NCI-H526 treated with DMSO at 0.1 percent for 48 hours (cell line): Measurements from ENCODE around the gene MALRD1.
"Not testable (repeated sequence)": the region's sequence is repeated elsewhere in the genome, so short reads cannot be mapped to it uniquely, and the experiment has no call there.

Experiments
- DNase-seq: peaks from one replicate; lab custom pipeline; 2025; lab: John Stamatoyannopoulos, UW

MALRD1 gene

DNA sequence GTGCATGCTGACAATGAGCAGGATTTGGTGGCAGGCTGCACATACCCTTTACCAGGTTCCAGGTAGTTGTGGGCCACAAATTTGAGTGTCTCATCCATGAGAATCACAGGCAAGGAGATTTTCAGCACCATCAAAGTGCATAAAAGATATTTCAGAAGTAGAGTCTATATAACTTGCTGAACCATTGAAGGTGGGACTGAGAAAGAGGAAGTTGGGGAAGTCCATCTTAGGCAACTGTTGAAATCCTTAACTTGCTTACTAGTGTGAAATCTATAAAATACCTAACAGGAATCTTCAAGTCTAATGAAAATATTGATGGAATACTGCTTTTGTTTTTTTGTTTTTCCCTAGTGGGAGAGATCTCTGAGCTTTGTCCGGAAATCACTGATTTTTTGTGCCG is 442.6 kb downstream of the MALRD1 start:
- no peak for DNase-seq

DNA sequence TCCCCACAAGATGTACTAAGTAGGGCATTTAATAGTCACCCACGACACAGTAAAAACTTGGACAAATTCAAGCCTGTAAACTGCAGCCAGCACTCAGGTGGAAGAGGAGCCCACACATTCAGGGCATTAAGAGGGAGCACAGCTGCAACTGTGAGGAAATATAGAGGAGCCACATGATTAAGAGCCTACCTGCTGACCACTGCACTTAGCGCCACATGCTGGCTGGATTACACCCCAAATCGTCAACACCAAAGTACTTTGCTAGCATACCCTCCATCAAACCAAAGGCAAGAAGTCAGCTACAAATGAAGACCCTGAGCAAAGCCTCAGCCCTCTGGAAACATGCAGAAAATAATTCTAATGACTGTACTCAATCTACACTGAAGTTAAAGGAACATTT is 445.3 kb downstream of the MALRD1 start:
- no peak for DNase-seq

DNA sequence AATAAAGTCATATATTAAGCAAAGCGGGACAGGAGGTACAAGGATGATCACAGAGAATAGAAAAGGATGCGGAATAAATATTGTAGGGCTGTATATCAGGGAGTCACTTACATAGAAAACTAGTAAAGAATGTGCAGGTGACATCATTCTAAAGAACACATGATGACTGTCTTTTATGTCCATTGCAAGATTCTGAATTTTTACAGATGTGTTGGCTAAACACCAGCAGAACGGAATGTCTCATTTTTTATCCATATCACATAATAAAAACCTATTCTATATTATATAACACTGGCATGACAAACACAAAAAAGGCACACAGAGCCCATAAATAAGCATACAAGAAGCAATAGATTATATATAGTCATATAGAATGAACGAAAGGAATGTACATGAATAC is 448.4 kb downstream of the MALRD1 start:
- no peak for DNase-seq

DNA sequence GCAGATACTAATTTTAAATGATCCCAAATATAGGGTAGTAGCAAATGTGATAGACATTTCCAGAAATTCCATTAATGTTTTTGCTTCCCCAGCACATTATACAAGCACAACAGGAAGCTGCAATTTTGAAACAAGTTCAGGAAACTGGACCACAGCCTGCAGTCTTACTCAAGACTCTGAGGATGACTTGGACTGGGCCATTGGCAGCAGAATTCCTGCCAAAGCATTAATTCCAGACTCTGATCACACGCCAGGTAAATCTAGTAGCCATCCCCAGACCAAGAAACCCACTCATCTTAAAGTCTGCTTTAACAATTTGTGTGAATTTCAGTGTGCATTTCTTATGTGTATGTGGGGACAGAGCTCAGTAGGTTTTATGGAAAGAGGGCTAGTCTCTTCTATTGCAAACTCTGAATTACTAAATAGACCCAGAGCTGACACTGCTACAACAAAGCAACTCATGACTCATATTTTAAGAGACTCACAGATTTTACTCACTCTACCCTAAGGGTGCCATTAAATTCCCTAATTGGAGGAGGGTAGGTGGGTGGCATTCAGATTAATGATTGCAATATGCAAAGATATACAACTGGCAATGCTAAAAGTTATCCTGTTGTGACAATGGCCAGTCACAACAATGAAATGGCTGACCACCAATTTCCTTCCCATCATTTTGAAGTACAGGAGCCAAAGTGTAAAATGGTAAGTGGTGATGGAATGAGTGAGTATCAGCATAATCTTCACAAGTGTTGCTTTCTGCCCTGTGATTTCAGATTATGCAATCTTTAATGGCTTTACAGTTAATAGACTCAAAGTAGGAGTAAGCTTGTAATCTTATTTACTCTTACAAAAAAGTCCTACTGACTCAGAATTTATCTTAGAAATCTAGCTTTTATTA is 450.0 kb downstream of the MALRD1 start:
- no peak for DNase-seq

DNA sequence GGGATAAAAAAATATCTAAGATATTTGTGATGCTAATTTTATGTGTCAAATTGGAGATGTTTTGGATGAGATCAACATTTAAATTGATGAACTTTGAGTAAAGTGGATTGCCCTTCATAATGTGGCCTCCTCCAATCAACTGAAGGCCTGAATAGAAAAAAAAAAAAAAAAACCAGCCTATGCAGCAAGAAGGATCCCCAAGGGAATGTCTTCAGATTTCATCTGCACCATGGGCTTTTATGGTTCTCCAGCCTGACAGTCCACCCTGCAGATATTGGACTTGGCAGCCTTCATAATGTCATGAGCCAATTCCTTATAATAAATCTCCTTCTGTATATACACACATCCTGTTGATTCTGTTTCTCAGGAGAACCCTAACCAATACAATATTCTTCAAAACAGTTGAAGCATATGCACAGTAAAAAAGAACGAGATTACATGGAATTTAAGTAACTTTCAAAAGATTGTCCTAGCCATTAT is 450.7 kb downstream of the MALRD1 start:
- DNase-seq: no peak

DNA sequence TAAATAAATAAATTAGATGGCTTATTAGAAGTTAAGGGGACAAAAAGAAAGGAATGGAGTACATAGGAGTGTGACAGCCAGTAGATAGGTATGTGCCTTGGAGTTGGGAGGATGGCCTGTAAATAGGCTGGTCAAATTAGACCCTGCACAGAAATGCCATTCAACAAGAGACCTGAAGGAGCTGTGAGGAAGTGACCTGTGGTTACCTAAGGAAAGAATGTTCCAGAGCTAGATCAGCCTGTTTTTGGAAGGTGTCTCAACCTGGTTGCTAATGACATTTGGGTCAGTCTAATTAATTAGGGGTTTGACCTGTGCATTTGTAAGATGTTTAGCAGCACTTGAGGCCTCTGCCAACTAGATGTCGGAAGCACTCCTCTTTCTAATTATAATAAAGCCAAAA is 452.4 kb downstream of the MALRD1 start:
- DNase-seq: no peak

DNA sequence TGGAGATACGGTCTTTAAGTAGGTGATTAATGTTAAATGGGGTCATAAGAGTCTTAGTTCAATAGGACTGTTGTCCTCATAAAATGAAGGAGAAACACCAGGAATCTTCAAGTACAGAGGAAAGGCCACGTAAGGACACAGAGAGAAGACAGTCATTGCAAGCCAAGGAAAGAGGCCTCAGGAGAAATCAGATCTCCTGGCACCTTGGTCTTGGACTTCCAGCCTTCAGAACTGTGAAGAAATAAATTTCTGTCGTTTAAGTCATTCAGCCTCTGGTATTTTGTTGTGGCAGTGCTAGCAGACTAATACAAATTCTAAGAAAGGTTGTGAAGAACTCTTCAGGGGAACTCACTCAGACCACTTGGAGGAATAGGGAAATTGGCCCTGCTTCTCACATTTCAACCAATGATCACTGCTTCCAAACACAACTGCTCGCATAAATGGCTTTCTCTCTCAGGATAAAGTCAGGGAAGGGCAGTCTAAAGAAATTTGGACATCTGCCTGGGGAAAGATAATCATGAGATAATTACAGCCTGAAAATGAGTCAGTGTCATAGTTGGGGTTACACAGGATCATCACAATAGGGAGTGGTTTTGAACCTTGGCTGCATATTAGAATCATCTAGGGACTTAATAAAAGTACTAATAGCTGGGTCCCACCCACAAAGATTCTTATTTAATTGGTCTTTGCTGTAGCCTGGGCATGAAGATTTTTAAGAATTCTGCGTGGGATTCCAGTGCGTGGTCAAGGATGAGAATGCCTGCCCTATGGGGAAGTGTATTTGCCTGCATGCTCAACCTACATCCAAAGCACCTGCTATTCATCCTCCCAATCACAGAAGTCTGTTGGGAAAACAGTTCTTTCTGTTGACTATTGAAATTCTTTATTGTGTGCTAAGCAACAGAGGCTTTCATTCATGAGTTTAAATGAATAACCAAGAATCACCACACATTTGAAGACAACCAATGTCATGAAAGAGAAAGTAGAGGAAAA is 457.0 kb downstream of the MALRD1 start:
- no peak for DNase-seq

DNA sequence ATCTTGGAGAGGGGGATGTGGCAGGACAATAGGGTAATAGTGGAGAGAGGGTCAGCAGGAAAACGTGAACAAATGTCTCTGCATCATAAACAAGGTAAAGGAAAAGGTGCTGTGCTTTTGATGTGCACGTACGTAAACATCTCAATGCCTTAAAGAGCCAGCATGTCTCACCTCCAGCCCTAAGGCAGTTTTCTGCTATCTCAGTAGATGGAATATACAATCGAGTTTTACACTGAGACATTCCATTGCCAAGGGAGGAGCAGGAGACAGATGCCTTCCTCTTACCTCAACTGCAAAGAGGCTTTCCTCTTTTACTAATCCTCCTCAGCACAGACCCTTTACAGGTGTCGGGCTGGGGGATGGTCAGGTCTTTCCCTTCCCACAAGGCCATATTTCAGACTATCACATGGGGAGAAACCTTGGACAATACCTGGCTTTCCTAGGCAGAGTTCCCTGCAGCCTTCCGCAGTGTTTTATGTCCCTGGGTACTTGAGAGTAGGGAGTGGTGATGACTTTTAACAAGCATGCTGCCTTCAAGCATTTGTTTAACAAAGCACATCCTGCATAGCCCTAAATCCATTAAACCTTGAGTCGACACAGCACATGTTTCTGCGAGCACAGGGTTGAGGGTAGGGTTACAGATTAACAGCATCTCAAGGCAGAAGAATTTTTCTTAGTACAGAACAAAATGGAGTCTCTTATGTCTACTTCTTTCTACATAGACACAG is 461.6 kb downstream of the MALRD1 start:
- not testable (repeated sequence) for DNase-seq

DNA sequence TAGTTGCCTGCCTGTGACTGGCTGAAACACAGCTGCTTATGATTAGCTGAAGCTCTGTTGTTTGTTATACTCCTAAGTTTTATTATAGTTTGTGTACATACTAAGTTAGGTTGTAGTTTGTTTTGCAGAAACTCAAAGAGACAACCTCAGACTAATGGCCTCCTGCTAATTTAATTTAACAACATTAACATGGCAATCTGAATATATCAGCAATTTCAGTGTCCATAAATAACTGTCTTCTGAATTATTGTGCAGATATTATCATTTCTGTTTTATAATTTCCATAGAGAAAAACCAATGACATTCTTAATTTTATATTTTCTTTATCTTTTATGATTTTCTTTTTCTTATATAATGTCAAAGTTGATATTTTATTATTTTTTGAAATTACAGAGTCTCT is 469.5 kb downstream of the MALRD1 start:
- no peak for DNase-seq

DNA sequence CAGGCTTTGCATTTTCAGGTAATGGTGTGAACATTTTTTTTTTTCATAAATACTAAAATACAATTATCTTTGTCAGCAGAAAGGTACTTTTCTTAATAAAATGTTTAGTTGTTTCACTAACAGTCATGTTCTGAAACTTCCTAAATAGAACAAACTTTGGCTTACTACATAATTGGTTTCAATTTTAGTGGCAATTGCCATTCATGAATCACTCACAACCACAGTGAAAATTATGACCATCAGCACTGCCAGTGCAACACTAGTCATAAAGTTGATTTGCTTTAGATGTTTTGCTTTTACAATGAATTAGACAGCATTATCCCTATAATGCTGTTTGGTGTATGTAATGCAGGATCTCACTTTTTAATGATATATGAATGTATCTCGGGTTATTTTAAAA is 470.0 kb downstream of the MALRD1 start:
- no peak for DNase-seq

DNA sequence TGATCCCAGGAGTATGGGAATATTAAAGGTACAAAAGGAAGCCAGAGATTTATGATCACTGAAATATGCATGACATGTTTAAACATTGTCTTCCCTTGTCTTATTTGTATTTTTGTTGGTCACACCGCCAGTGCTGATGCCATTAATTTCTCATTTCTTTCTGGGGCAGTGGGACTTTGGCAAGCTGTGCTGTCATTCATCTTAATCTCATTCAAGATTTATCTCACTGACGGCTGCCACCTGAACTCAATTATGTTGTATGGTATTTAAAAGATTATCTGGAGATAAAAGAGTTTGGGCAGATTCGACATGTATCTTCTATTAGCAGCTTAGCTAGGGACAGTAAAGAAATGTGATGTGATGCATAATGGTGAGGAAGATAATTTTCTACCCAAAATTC is 482.7 kb downstream of the MALRD1 start:
- peak; percentile 44 for DNase-seq

DNA sequence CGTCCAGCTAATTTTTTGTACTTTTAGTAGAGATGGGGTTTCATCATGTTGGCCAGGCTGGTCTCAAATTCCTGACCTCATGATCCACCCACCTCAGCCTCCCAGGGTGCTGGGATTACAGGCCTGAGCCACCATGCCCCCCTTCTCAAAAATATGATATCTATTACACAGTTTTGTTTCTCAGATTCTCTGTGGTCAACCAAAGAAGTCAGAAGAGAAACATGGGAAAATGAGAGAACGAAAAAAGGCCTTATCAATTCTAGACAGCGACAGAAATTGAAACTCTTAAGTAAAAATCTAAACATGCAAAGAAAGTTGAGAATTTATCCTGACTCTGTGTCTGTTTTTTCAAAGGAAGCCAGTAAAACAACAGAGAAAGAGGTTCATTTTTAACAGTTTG is 483.8 kb downstream of the MALRD1 start:
- DNase-seq: no peak

DNA sequence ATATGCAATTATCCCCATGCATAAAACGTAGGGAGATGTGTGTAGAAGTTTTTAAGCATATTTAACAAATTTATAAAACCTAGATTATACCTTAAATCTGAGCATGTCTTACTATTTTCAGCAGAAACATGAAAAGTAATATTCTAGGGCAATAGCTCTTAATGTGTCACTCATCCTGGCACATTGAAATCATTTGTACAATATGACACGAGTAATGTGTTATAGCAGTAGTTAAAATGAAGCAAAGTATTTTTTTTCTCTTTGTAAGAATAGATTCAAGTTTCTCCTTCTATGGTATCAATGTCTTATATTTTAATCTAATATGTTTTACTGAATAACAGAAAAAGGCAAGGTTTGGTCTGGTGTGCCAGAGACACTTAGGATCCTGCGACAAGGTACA is 492.7 kb downstream of the MALRD1 start:
- no peak for DNase-seq

DNA sequence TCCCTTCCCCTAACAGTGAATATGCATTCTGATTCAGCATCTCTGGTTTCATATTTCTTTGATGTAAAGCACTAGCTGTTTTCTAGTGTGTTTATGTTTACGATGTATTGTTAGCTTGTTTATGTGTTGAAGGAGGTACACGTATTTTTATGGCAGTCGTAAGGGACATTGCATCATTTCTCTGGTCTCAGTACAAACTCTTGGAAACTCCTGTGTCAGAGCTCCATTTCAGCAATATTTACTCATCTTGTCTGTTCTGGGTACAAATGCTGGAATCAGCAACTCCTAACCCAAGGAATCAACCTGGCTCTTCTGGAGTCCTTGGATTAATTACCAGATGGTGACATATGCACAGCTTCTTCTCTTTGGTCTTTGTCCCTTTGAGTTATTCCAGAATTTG is 497.6 kb downstream of the MALRD1 start:
- no peak for DNase-seq

DNA sequence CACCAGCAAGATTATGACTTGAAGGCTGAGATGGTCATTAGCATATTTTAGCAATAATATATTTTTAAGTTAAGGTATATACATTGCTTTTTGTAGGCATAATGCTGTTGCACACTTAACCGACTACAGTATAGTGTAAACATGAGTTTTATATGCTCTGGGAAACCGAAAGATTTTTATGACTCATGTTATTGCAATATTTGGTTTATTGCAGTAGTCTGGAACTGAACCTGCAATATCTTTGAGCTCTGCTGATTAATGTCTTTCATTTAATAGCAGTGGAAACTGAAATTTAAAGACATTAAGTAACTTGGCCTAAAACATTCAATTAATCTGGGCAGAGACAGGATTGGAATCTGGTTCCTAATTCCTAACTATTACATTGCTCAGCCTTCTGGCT is 500.9 kb downstream of the MALRD1 start:
- no peak for DNase-seq

DNA sequence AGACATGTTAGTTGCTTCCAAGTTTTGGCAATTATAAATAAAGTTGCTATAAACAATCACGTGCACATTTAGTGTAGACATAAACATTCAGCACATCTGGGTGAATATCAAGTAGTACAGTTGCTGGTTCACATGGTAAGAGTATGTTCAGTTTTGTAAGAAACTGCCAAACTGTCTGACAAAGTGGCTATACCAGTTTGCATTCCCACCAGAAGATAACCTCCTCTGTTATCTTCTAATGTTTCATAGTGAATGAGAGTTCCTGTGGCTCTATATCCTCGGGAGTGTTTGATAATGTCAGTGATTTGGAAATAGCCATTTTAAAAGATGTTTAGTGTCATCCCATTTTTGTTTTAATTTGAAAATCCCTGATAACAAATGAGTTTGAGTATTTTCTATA is 508.1 kb downstream of the MALRD1 start:
- DNase-seq: no peak

DNA sequence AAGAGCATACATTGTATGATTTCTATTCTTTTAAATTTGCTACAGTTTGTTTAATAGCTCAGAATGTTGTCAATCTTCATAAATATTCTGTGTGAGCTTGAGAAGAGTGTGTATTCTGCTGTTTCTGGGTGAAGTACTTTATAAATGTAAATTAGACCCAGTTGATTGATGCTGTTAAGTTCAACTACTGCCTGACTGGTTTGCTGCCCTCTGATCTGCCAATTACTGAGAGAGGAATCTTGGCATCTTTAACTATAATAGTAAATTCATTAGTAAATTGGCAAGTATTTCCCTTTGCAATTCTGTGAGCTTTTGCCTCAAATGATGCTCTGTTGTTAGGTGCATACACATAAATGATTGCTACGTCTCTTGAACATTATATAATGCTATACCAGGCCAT is 512.6 kb downstream of the MALRD1 start:
- no peak for DNase-seq

DNA sequence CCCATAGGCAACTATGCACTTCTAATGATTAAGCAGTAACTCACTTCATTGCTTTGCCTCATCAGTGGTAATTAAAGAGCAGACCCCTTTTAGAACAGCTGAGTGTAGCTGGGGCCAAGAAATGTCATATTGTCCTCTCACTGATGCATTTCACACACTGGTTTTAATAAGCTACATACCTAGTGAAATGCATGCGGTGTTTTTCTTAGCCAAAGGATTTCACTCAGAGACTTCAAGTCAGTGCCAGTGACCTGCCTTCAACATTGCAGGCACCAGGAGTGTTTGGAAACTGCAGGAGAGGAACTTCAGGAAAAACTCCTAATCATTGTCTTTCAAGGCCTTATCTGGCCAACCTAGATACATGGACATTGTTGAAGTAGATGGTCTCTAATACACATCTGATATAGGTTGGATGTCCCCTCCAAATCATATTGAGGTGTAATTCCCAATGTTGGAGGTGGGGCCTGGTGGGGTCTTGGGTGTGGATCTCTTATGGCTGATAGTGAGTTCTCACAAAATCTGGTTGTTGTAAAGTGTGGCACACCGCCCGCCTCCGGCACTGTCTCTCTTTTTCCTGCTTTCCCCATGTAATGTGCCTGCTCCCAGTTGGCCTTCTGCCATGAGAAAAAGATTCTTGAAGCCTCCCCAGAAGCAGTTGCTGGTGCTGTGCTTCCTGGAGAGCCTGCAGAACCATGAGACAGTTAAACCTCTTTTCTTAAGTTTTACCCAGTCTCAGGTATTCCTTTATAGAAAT is 515.0 kb downstream of the MALRD1 start:
- no peak for DNase-seq

DNA sequence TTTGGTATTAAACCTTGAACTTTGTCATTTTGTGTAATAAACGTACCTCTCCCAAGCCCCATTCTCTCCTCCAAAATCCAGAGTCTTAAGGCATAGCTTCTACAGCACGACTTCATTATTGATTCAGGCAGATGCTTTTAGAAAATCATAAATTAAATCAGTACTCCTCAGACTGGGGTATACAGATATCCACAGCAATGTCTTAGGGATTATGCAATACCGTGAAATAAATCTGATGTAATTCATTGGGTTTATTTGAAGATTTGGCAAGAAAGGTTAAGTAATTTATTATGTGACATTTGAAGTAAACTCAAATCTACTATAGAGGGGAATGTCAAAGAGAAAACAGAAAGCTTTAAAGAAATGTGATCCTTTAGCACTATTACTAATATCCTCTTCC is 521.5 kb downstream of the MALRD1 start:
- no peak for DNase-seq

DNA sequence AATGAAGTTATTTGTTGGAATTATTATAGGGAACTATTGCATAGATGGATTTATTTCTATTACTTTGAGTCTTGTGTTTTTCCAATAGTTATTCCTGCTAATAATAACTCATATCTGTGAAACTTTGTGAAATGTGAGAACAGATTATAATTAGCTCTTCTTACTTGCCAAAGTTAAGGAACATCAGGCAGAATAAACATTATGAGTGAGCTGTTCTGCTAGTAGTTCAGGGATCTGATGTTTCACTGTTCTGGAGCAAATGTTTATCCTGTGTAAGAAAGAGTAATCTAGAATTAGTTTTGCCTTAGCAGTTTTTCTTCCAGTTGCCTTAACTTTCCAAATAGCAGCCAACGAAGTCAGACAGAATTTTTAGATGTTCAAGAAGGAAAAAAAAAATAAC is 522.4 kb downstream of the MALRD1 start:
- DNase-seq: no peak

DNA sequence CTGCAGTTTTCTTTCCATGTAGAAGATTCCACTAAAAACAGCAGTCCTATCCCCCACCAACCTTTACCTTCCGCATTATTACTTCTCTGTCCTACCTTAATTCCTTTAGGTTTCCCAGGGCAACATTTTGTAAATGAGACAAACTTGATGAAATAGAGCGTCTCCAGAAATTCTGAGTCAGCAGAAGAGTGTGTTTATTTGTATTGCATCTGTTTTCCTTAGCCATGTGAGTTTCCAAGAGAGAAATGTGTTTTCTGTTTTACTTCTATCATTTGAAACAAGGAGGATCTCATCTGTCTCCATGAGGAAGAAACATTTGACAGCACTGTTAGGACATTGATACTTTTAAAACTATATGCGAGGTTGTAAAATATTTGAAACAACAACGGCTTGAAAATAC is 523.5 kb downstream of the MALRD1 start:
- DNase-seq: no peak
